Keratinocyte (primary cell): Measurements from ENCODE around the gene ANGEL2. TPM values are rescaled to one million over a fixed set of nuclear protein-coding genes. Genes with fewer than 3 reads are reported as not detected.

Experiments
- DNase-seq: peaks from one replicate; pipeline ENCODE4 v3.0.0-alpha.2; 2011; ENCODE audit warnings: low read depth, missing footprints, low spot score
- FAIRE-seq: peaks from 2 replicates; lab custom pipeline; 2011; peaks lifted over from hg19 to GRCh38; lab: Jason Lieb, UNC
- H2AFZ ChIP-seq: 2 replicates; pipeline ENCODE4 v1.6.0; 2012; ENCODE audit warnings: low read length, control low read depth, inconsistent platforms; ENCODE audit not compliant: control insufficient read depth
- H3K27ac ChIP-seq: 2 replicates; pipeline ENCODE4 v1.5.1; 2011; ENCODE audit warnings: low read length; ENCODE audit not compliant: control insufficient read depth, insufficient read depth
- H3K27me3 ChIP-seq: 3 replicates; pipeline ENCODE4 v1.6.0; 2011; ENCODE audit warnings: low read length; ENCODE audit not compliant: control insufficient read depth, insufficient read depth; ENCODE audit errors: extremely low read depth
- H3K36me3 ChIP-seq, 2 experiments: 2 replicates in 1 of 2; 3 replicates in 1 of 2; pipeline ENCODE4 v1.5.1; 2011; ENCODE audit warnings: low read length in 2 of 2, mild to moderate bottlenecking in 1 of 2; ENCODE audit not compliant: control insufficient read depth in 2 of 2, insufficient read depth in 2 of 2; ENCODE audit errors: extremely low read depth in 1 of 2
- H3K4me1 ChIP-seq: 3 replicates; pipeline ENCODE4 v1.5.1; 2011; ENCODE audit warnings: low read length; ENCODE audit not compliant: control insufficient read depth, insufficient read depth; ENCODE audit errors: extremely low read depth
- H3K4me2 ChIP-seq: 3 replicates; pipeline ENCODE4 v1.6.0; 2011; ENCODE audit warnings: low read depth, low read length; ENCODE audit not compliant: control insufficient read depth, insufficient read depth; ENCODE audit errors: extremely low read depth
- H3K4me3 ChIP-seq, 3 experiments: fragments of 200-600 bp in 1 of 3; sonication (generic) in 1 of 3; 2 replicates in 2 of 3; 3 replicates in 1 of 3; pipeline ENCODE4 v1.5.1; 2011 to 2016; ENCODE audit warnings: low read length in 3 of 3, mild to moderate bottlenecking in 3 of 3, control low read depth in 2 of 3, inconsistent platforms in 1 of 3, low read depth in 1 of 3, mixed read lengths in 1 of 3, mixed run types in 1 of 3, moderate library complexity in 1 of 3; ENCODE audit not compliant: control insufficient read depth in 2 of 3, insufficient read depth in 2 of 3; ENCODE audit errors: extremely low read depth in 1 of 3
- H3K79me2 ChIP-seq: 2 replicates; pipeline ENCODE4 v1.6.0; 2012; ENCODE audit warnings: low read length; ENCODE audit not compliant: control insufficient read depth, insufficient read depth
- H3K9ac ChIP-seq: 3 replicates; pipeline ENCODE4 v1.6.0; 2011; ENCODE audit warnings: low read length; ENCODE audit not compliant: control insufficient read depth, insufficient read depth; ENCODE audit errors: extremely low read depth
- H3K9me1 ChIP-seq: 3 replicates; pipeline ENCODE4 v1.6.0; 2011; ENCODE audit warnings: low read length; ENCODE audit not compliant: control insufficient read depth, insufficient read depth; ENCODE audit errors: extremely low read depth
- H3K9me3 ChIP-seq: 2 replicates; pipeline ENCODE4 v1.5.1; 2012; ENCODE audit warnings: low read depth, low read length; ENCODE audit not compliant: control insufficient read depth
- H4K20me1 ChIP-seq: 3 replicates; pipeline ENCODE4 v1.6.0; 2011; ENCODE audit warnings: low read length; ENCODE audit not compliant: control insufficient read depth, insufficient read depth; ENCODE audit errors: extremely low read depth
- CTCF ChIP-seq, 3 experiments: IDR thresholded peaks in 1 of 3; conservative IDR thresholded peaks in 1 of 3; optimal IDR thresholded peaks in 1 of 3; 2 replicates in 2 of 3; 3 replicates in 1 of 3; pipeline versions ENCODE3 to v1.5.1; 2011; ENCODE audit warnings: low read length in 3 of 3, mild to moderate bottlenecking in 3 of 3, moderate library complexity in 2 of 3, control low read depth in 1 of 3, inconsistent platforms in 1 of 3; ENCODE audit not compliant: insufficient read depth in 2 of 3; ENCODE audit errors: extremely low read depth in 1 of 3
- EZH2 ChIP-seq: IDR thresholded peaks from one replicate; pipeline ENCODE4 v1.6.1; 2012; ENCODE audit warnings: inconsistent platforms, mild to moderate bottlenecking, low read length, moderate library complexity
- dilution Hi-C: fragments of 300-500 bp; cut with MboI; formaldehyde crosslinking; loops from one replicate; pipeline ENCODE4 v1.7.0; 2020; ENCODE audit warnings: low sequenced_read_pairs; ENCODE audit not compliant: extremely low pct_ligation_motif_present
- polyA plus RNA-seq, 5 experiments: library from polyadenylated mRNA; depleted of rRNA in 3 of 5; stranded (reverse) in 3 of 5; stranded (forward) in 1 of 5; unstranded in 1 of 5; fragments of >200 nt; gene quantifications; 1 replicate in 1 of 5; 2 replicates in 3 of 5; 3 replicates in 1 of 5; pipeline versions ENCODE4 v1.2.1 to v1.2.3, GENCODE V29; 2011 to 2012; ENCODE audit warnings: missing spikeins in 2 of 5, low read depth in 1 of 5, low replicate concordance in 1 of 5

ANGEL2 gene
- polyA plus RNA-seq, 1 donor (not counting 4 experiments of a cell fraction or from before 2014, with no cell fraction given) = 25.6 TPM

GRCh38 chr1:213041443-213041842 lies 25.8 kb upstream of the ANGEL2 start:
- Histone ChIP-seq H4K20me1 (no peaks in the 10 kb centered on the region), H3K9me3 (no peaks in the 10 kb centered on the region), H3K27ac (no peak overlapping the region), H3K9ac (no peak overlapping the region), H3K9me1 (no peaks in the 10 kb centered on the region), H3K79me2 (no peaks in the 10 kb centered on the region), H3K4me2 (no peak overlapping the region), H3K4me1 (no peaks in the 10 kb centered on the region), H3K27me3 (no peaks in the 10 kb centered on the region), H3K36me3 (no peaks in the 10 kb centered on the region), H2AFZ (no peak overlapping the region), H3K4me3 (no peak overlapping the region)
- dilution Hi-C loops = no loop called here
- TF ChIP-seq EZH2 = no peak
- no peak for TF ChIP-seq CTCF (optimal IDR thresholded peaks at IDR 0.05 in 1 of 3, IDR thresholded peaks at IDR 0.05 in 1 of 3, conservative IDR thresholded peaks at IDR 0.05 in 1 of 3; ENCODE audit: extremely low read depth in 1 of 3, insufficient read depth in 2 of 3, low read length in 3 of 3)
- DNase-seq (no peak), FAIRE-seq (no peak)

- no peaks in the 10 kb centered on the region for H3K27me3 ChIP-seq
- no peaks in the 10 kb centered on the region for H3K36me3 ChIP-seq
- FAIRE-seq = no peak
- H3K79me2 ChIP-seq = no peaks in the 10 kb centered on the region
- H3K4me2 ChIP-seq = no peak overlapping the region
- TF ChIP-seq EZH2 (no peak), CTCF (optimal IDR thresholded peaks at IDR 0.05 in 1 of 3, IDR thresholded peaks at IDR 0.05 in 1 of 3, conservative IDR thresholded peaks at IDR 0.05 in 1 of 3; ENCODE audit: extremely low read depth in 1 of 3, insufficient read depth in 2 of 3, low read length in 3 of 3) (no peak)
- H3K4me1 ChIP-seq = no peaks in the 10 kb centered on the region
- dilution Hi-C loops = no loop called here
- no peaks in the 10 kb centered on the region for H4K20me1 ChIP-seq
- H3K9me1 ChIP-seq = no peaks in the 10 kb centered on the region
- no peak overlapping the region for H3K27ac ChIP-seq
- H3K9ac ChIP-seq = no peak overlapping the region
- no peak overlapping the region for H3K4me3 ChIP-seq
- H2AFZ ChIP-seq = no peak overlapping the region
- H3K9me3 ChIP-seq = no peaks in the 10 kb centered on the region
- no peak for DNase-seq
These were observed 19.9 kb upstream of the ANGEL2 start for GRCh38 chr1:213035573-213035972.
